HG03521 (cell line): Measurements from ENCODE around the gene RPS6KA1.
"Not testable (repeated sequence)": the region's sequence is repeated elsewhere in the genome, so short reads cannot be mapped to it uniquely, and the experiment has no call there.

Experiments
- ATAC-seq: cut with Tn5 transposase; IDR thresholded peaks from one replicate; pipeline ENCODE4 v1.9.1; 2021; ENCODE audit warnings: mild to moderate bottlenecking, moderate library complexity; ENCODE audit not compliant: unreplicated experiment

RPS6KA1 gene

DNA sequence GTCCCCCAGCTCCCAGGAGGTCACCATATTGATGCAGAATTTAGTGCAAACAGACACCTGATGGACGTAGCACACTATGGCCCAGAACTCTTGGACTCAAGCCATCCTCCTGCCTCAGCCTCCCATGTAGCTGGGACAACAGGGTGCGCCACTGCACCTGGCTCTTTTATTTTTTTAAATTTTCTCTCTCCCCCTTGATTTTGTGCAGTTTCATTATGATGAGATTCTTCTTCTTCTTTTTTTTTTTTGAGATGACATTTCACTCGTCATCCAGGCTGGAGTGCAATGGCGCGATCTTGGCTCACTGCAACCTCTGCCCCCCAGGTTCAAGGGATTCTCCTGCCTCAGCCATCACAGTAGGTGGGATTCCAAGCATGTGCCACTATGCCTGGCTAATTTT, 63.8 kb downstream of the RPS6KA1 start:
- no peak for ATAC-seq

GRCh38 chr1:26594593-26594992, 65.0 kb downstream of the RPS6KA1 start:
- ATAC-seq = not testable (repeated sequence)

- no peak for ATAC-seq
Measured at GRCh38 chr1:26597629-26598039, 68.1 kb downstream of the RPS6KA1 start.

- no peak for ATAC-seq
Measured at GRCh38 chr1:26598890-26599289, 69.3 kb downstream of the RPS6KA1 start.

- no peak for ATAC-seq
Measured at GRCh38 chr1:26602378-26602959, 72.9 kb downstream of the RPS6KA1 start.

- no peak for ATAC-seq
Measured at GRCh38 chr1:26603856-26604255, 74.3 kb downstream of the RPS6KA1 start.

DNA sequence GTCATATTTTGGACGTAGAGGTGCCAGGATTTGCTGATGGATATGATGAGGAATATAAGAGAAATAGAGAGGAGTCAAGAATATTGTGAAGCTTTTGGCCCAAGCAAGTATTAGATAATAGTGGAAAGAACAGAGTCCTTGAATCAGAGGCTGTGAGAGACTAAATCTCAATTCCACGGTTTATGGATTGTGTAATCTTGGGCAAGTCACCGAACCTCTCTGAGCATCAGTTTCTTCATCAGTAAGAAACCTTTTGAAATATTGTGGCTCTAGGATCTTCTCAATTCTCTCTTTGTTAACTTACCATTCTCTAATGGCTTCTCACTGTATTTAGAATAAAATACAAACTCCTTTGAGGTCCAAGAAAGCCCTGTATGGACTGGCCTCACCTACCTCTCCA, 77.6 kb downstream of the RPS6KA1 start:
- ATAC-seq = no peak

DNA sequence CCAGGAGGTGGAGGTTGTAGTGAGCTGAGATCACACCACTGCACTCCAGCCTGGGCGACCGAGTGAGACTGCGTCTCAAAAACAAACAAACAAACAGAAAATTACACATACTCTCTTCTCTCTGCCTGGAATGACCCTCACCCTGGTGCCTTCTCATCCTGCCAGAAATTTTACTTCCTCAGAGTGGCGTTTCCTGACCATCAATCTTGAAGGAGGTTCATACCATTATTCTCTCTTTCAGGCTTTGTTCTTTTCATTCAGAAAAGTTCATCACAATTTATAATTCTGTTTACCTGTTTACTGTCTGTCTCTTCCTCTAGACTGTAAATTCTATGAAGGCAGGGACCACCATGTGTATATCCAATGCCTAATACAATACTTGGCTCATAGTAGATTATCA, 79.3 kb downstream of the RPS6KA1 start:
- ATAC-seq = no peak

- ATAC-seq = no peak
Measured at GRCh38 chr1:26610781-26611180, 81.2 kb downstream of the RPS6KA1 start.

DNA sequence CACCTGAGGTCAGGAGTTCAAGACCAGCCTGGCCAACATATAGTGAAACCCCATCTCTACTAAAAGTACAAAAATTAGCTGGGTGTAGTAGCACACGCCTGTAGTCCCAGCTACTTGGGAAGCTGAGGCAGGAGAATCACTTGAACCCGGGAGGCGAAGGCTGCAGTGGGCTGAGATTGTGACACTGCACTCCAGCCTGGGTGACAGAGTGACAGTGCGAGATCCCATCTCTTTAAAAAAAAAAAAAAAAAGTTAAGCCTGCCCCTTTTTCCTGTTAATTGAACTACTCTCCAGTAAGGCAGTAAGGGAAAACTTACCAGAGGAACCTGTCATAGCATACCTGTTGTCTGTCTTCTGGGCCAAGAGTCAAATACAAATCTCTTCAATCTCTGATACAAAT, 83.1 kb downstream of the RPS6KA1 start:
- not testable (repeated sequence) for ATAC-seq

DNA sequence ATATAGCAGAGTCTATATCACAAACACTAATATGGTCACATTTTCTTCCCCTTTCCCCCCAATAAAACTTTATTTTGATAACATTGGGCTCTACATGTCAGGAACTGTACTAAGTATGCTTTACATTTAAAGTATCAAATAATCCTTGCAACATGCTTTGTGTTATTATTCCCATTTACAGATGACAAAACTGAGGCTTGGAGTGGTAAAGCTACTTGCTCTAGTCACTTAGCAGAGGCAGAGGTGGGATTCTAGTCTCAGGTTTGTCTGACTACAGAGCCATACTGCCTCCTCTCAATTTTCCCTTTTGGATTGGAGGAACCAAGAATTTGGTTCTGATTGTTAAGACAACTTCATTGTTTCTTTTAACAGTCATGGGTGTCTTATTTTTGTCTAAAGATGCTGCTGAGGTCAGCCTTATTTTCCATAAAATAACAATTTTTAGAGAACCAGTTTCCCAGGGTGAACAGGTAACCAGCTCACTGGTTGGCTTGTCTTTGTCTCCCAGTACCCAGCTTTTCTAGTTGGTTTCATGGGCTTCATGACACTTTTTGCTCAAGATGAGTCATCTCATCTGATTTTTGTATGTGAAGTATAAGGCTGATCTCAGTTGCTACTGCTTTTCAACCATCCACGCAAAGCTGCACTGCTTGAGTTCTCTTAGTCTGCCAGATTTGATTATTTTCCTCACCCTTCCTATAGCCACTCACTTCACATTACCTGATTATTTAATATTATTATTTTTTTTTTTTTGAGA, 85.3 kb downstream of the RPS6KA1 start:
- no peak for ATAC-seq

GRCh38 chr1:26616881-26617280, 87.3 kb downstream of the RPS6KA1 start:
- no peak for ATAC-seq

GRCh38 chr1:26618561-26618960, 89.0 kb downstream of the RPS6KA1 start:
- ATAC-seq = no peak
